Umbilical cord (tissue), 2 donors: ENCODE measurements around the gene KIF23. TPM values are rescaled to one million over a fixed set of nuclear protein-coding genes. Genes with fewer than 3 reads are reported as not detected.

Experiments used
- DNase-seq: peaks from one replicate; pipeline ENCODE4 v3.0.0-alpha.2; 2015; ENCODE audit warnings: low spot score
- total RNA-seq: library from RNA; depleted of rRNA; stranded (reverse); fragments of >200 nt; gene quantifications from one replicate; pipeline ENCODE4 v1.2.3, GENCODE V29; 2014; ENCODE audit warnings: low replicate concordance; ENCODE audit not compliant: insufficient read depth

The KIF23 gene
- total RNA-seq, 1 donor from 2014 or later: 17.6 TPM

GRCh38 chr15:69394556-69395282 is 19.4 kb upstream of the KIF23 start:
- peak; percentile 84 for DNase-seq

- no peak for DNase-seq
Measured at GRCh38 chr15:69395460-69395859, 18.7 kb upstream of the KIF23 start.

GRCh38 chr15:69395991-69396390 is 18.2 kb upstream of the KIF23 start:
- no peak for DNase-seq

- DNase-seq: no peak
Measured at GRCh38 chr15:69398491-69398891, 15.7 kb upstream of the KIF23 start.

GRCh38 chr15:69400850-69401249 is 13.3 kb upstream of the KIF23 start:
- no peak for DNase-seq

- no peak for DNase-seq
Measured at GRCh38 chr15:69402816-69403215, 11.3 kb upstream of the KIF23 start.

GRCh38 chr15:69403594-69403993 is 10.6 kb upstream of the KIF23 start:
- DNase-seq: peak; percentile 89

- DNase-seq: no peak
Measured at GRCh38 chr15:69405110-69405509, 9.0 kb upstream of the KIF23 start.

- DNase-seq: no peak
Measured at GRCh38 chr15:69407719-69408400, 6.3 kb upstream of the KIF23 start.

- no peak for DNase-seq
Measured at GRCh38 chr15:69408841-69409240, 5.3 kb upstream of the KIF23 start.

GRCh38 chr15:69410248-69410874 is 3.8 kb upstream of the KIF23 start:
- DNase-seq: peak; percentile 21

- no peak for DNase-seq
Measured at GRCh38 chr15:69412274-69412673, 1.9 kb upstream of the KIF23 start.

- peak; percentile 25 for DNase-seq
Measured at GRCh38 chr15:69412701-69413100, 1.4 kb upstream of the KIF23 start.

GRCh38 chr15:69414701-69415167 is 585 bp downstream of the KIF23 start:
- peak; percentile 88 for DNase-seq

- DNase-seq: peak; percentile 22
Measured at GRCh38 chr15:69415381-69415780, 1.2 kb downstream of the KIF23 start.

- no peak for DNase-seq
Measured at GRCh38 chr15:69417581-69417980, 3.4 kb downstream of the KIF23 start.

- DNase-seq: no peak
Measured at GRCh38 chr15:69421498-69421897, 7.3 kb downstream of the KIF23 start.

GRCh38 chr15:69422336-69422895 is 8.3 kb downstream of the KIF23 start:
- no peak for DNase-seq

- no peak for DNase-seq
Measured at GRCh38 chr15:69424001-69424400, 9.9 kb downstream of the KIF23 start.

- no peak for DNase-seq
Measured at GRCh38 chr15:69424748-69425413, 10.7 kb downstream of the KIF23 start.

- DNase-seq: no peak
Measured at GRCh38 chr15:69433831-69434230, 19.7 kb downstream of the KIF23 start.

- no peak for DNase-seq
Measured at GRCh38 chr15:69434238-69434637, 20.1 kb downstream of the KIF23 start.
